Glomerular visceral epithelial cell (primary cell): ENCODE measurements around the gene DDX1.
"Not testable (repeated sequence)": the region's sequence is repeated elsewhere in the genome, so short reads cannot be mapped to it uniquely, and the experiment has no call there.

Experiments used
- DNase-seq: peaks from one replicate; pipeline ENCODE4 v3.0.0-alpha.2; 2016; ENCODE audit errors: extremely low spot score

Gene DDX1

GRCh38 chr2:15616429-15616828, 24.8 kb downstream of the DDX1 start:
- no peak for DNase-seq

GRCh38 chr2:15616850-15617777, 25.4 kb downstream of the DDX1 start:
- DNase-seq, result no peak

- no peak for DNase-seq
These were observed 26.2 kb downstream of the DDX1 start for GRCh38 chr2:15617778-15618448.

- DNase-seq, result no peak
These were observed 26.8 kb downstream of the DDX1 start for GRCh38 chr2:15618449-15618855.

GRCh38 chr2:15619076-15619475, 27.4 kb downstream of the DDX1 start:
- DNase-seq, result no peak

- no peak for DNase-seq
These were observed 27.8 kb downstream of the DDX1 start for GRCh38 chr2:15619510-15619909.

- no peak for DNase-seq
These were observed 28.3 kb downstream of the DDX1 start for GRCh38 chr2:15619938-15620337.

GRCh38 chr2:15620340-15620739, 28.7 kb downstream of the DDX1 start:
- DNase-seq, result no peak

GRCh38 chr2:15620857-15621471, 29.3 kb downstream of the DDX1 start:
- no peak for DNase-seq

GRCh38 chr2:15621472-15621870, 29.8 kb downstream of the DDX1 start:
- DNase-seq, result not testable (repeated sequence)

- no peak for DNase-seq
These were observed 30.5 kb downstream of the DDX1 start for GRCh38 chr2:15622214-15622613.

- DNase-seq, result no peak
These were observed 31.2 kb downstream of the DDX1 start for GRCh38 chr2:15622614-15623480.

- no peak for DNase-seq
These were observed 31.8 kb downstream of the DDX1 start for GRCh38 chr2:15623481-15623796.

GRCh38 chr2:15623898-15624541, 32.4 kb downstream of the DDX1 start:
- DNase-seq, result no peak

- no peak for DNase-seq
These were observed 33.2 kb downstream of the DDX1 start for GRCh38 chr2:15624903-15625302.

GRCh38 chr2:15625344-15626036, 33.8 kb downstream of the DDX1 start:
- DNase-seq, result no peak

GRCh38 chr2:15626126-15626525, 34.5 kb downstream of the DDX1 start:
- no peak for DNase-seq

- DNase-seq, result no peak
These were observed 35.3 kb downstream of the DDX1 start for GRCh38 chr2:15626967-15627366.

GRCh38 chr2:15627817-15628684, 36.4 kb downstream of the DDX1 start:
- DNase-seq, result no peak
